ENCODE data around the gene CALY.

- TF ChIP-seq CTCF (IDR thresholded peaks at IDR 0.05; ENCODE audit: insufficient read depth, low read length, poor library complexity, severe bottlenecking) (no peak), EZH2phosphoT487 (conservative IDR thresholded peaks at IDR 0.05; ENCODE audit: low read length) (no peak)
Measured at GRCh38 chr10:133384071-133384470, 47.4 kb upstream of the CALY start.
